Thoracic aorta (tissue), 2 donors: ENCODE data around the gene DISC1. TPM values are rescaled to one million over a fixed set of nuclear protein-coding genes. Genes with fewer than 3 reads are reported as not detected.

Source experiments
- ATAC-seq: fragments of 150-250 bp; one replicate; pipeline ENCODE4 v1.8.0; 2017; ENCODE audit warnings: low read depth; ENCODE audit not compliant: insufficient number of reproducible peaks, low FRiP score
- DNase-seq: peaks from one replicate; pipeline ENCODE4 v3.0.0-alpha.2; 2020; ENCODE audit warnings: low spot score
- H3K27ac ChIP-seq, 2 donors: fragments of 200-600 bp; sonication (generic); 1 replicate in 1 of 2; 2 replicates in 1 of 2; pipeline ENCODE4 v1.5.1; 2016; ENCODE audit warnings: mild to moderate bottlenecking in 2 of 2, moderate library complexity in 2 of 2
- H3K27me3 ChIP-seq: fragments of 200-600 bp; sonication (generic); replicated peaks from 2 replicates; pipeline ENCODE4 v1.6.0; 2016; ENCODE audit warnings: mild to moderate bottlenecking; ENCODE audit not compliant: insufficient read depth
- H3K36me3 ChIP-seq: fragments of 200-600 bp; sonication (generic); one replicate; pipeline ENCODE4 v1.5.1; 2016
- H3K4me1 ChIP-seq, 2 donors: fragments of 200-600 bp; sonication (generic); 1 replicate in 1 of 2; 2 replicates in 1 of 2; pipeline versions ENCODE4 v1.5.1 to v1.6.0; 2016; ENCODE audit warnings: low read depth in 2 of 2, mild to moderate bottlenecking in 1 of 2; ENCODE audit not compliant: control insufficient read depth in 1 of 2
- H3K4me3 ChIP-seq: fragments of 200-600 bp; sonication (generic); 2 replicates; pipeline ENCODE4 v1.5.1; 2016; ENCODE audit warnings: mild to moderate bottlenecking
- H3K9me3 ChIP-seq: fragments of 200-600 bp; sonication (generic); 2 replicates; pipeline ENCODE4 v1.5.1; 2016
- total RNA-seq, 2 donors: library from RNA; depleted of rRNA; stranded (reverse); fragments of >200 nt; gene quantifications; one replicate each; pipeline versions ENCODE4 v1.1.0 to v1.2.3, GENCODE V29; 2016
- TF ChIP-seq, protein P1 (sequence below): fragments of 200-600 bp; sonication (generic); IDR thresholded peaks from one replicate; pipeline ENCODE4 v1.5.1; 2019; ENCODE audit warnings: antibody characterized with exemption

DISC1 gene
- total RNA-seq, 2 donors from 2014 or later: 13.1 to 26.9 TPM

DNA sequence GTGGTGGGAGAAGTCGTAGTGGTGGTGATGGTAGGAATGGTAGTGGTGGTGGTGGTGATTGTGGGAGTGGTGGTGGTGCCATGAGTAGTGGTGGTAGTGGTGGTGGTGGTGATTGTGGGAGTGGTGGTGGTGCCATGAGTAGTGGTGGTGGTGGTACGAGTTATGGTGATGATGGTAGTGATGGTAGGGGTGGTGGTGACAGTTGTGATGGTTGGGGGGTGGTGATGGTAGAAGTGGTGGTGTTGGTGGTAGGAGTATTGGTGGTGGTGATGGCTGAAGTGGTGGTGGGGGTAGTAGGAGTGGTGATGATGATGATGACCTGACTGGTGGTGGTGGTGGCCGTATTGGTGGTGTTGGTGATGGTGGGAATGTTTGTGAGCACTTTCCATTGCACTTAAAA is 107.1 kb downstream of the DISC1 start:
- H3K27me3 ChIP-seq: no peaks in the 10 kb centered on the region
- no peak overlapping the region for H3K27ac ChIP-seq
- H3K4me1 ChIP-seq: peaks cover 0 to 5% of the 10 kb centered on the region in 2 donors
- DNase-seq (no peak), ATAC-seq (no peak)
- H3K9me3 ChIP-seq: no peaks in the 10 kb centered on the region
- H3K36me3 ChIP-seq: no peaks in the 10 kb centered on the region
- TF ChIP-seq, protein P1, sequence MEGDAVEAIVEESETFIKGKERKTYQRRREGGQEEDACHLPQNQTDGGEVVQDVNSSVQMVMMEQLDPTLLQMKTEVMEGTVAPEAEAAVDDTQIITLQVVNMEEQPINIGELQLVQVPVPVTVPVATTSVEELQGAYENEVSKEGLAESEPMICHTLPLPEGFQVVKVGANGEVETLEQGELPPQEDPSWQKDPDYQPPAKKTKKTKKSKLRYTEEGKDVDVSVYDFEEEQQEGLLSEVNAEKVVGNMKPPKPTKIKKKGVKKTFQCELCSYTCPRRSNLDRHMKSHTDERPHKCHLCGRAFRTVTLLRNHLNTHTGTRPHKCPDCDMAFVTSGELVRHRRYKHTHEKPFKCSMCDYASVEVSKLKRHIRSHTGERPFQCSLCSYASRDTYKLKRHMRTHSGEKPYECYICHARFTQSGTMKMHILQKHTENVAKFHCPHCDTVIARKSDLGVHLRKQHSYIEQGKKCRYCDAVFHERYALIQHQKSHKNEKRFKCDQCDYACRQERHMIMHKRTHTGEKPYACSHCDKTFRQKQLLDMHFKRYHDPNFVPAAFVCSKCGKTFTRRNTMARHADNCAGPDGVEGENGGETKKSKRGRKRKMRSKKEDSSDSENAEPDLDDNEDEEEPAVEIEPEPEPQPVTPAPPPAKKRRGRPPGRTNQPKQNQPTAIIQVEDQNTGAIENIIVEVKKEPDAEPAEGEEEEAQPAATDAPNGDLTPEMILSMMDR: no peak
- no peak overlapping the region for H3K4me3 ChIP-seq

DNA sequence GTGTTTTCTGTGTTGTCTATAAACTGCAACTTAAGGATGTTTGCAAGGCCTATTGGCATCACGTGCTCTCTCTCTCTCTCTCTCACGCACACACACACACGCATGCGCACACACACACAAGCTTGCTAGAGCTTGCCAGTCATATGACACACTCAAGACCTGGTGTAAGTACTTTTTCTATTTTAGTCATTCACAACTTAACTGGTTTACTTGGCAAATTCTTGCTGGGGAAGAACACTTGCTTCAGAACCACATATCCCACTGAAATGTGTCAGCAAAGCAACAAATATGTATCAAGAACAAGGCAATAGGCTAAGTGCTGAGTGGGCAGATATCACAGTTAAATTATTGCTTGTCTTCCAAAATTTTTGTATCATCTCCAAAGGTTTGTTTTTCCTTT is 107.8 kb downstream of the DISC1 start:
- Histone ChIP-seq H3K4me3 (no peak overlapping the region), H3K9me3 (no peaks in the 10 kb centered on the region), H3K27me3 (no peaks in the 10 kb centered on the region), H3K27ac (no peak overlapping the region), H3K36me3 (no peaks in the 10 kb centered on the region), H3K4me1 (peaks cover 0 to 5% of the 10 kb centered on the region in 2 donors)
- DNase-seq: no peak
- no peak for ATAC-seq
- TF ChIP-seq, protein P1: no peak

DNA sequence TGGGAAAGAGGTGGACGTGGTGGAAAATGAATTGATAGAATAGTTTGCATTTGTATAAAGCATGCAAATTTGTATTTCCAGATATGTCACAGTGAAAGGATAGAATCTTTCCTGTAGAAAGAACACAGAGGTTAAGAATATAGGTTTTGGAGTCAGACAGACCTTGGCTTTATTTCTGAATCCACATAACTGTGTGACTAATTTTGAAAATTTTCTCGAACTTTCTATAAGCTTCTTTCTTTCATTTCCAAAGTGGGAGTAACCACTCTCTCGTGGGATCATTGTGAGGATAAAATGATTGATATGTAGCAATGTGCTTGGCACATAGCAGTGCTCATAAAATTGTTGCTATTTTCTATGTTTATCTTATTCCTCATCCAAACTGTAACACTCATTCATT is 108.8 kb downstream of the DISC1 start:
- H3K4me1 ChIP-seq: no peaks in the 10 kb centered on the region
- TF ChIP-seq, protein P1: no peak

DNA sequence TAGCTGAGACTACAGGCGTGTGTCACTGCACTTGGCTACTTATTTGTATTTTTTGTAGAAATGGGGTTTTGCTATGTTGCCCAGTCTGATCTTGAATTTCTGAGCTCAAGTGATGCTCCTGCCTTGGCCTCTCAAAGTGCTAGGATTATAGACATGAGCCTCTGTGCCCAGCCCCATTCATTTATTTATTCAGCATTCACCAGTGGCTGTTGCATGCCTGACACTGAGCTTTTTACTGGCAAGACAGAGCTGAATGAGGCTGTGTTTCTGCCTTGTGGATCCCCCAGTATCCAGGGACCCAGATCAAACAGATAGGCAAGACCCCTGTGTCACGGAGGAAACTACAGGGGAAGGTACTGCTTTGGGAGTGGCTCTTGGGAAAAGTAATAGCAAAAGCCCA is 109.4 kb downstream of the DISC1 start:
- no peaks in the 10 kb centered on the region for H3K27me3 ChIP-seq
- no peaks in the 10 kb centered on the region for H3K9me3 ChIP-seq
- no peak overlapping the region for H3K27ac ChIP-seq
- no peaks in the 10 kb centered on the region for H3K36me3 ChIP-seq
- no peak overlapping the region for H3K4me3 ChIP-seq
- no peaks in the 10 kb centered on the region for H3K4me1 ChIP-seq
- no peak for DNase-seq
- TF ChIP-seq, protein P1: no peak
- no peak for ATAC-seq

More for the DNA sequence above, 108.8 kb downstream of the DISC1 start:
- ATAC-seq: no peak
- Histone ChIP-seq H3K4me3 (no peak overlapping the region), H3K36me3 (no peaks in the 10 kb centered on the region), H3K27ac (no peak overlapping the region), H3K9me3 (no peaks in the 10 kb centered on the region), H3K27me3 (no peaks in the 10 kb centered on the region)
- no peak for DNase-seq

DNA sequence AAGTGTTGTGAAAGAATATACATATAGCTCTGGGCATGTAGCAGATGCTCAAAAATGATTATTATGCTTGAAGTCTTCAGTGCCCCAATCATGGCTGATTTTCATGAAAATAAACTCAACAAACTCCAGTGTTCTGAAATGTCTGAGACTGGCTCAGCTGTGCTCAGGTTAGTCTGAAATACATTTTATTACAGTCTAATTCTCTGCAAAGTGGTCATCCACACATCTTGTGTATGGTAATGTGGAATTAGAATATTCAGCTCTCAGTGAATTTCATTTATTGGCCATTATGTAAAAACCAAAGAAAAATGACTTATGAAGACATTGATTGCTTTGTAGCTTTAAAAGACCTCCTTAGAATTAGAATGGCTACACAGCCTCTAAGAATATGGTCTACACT is 109.9 kb downstream of the DISC1 start:
- Histone ChIP-seq H3K4me1 (no peaks in the 10 kb centered on the region), H3K9me3 (no peaks in the 10 kb centered on the region), H3K27me3 (no peaks in the 10 kb centered on the region), H3K27ac (no peak overlapping the region), H3K4me3 (no peak overlapping the region), H3K36me3 (no peaks in the 10 kb centered on the region)
- DNase-seq (no peak), ATAC-seq (no peak)
- TF ChIP-seq, protein P1: no peak
